ENCODE data around the gene SLC19A1. TPM values are rescaled to one million over a fixed set of nuclear protein-coding genes. Genes with fewer than 3 reads are reported as not detected.

SLC19A1 gene
- total RNA-seq, 2 donors from 2014 or later = 12.2 to 15.5 TPM

DNA sequence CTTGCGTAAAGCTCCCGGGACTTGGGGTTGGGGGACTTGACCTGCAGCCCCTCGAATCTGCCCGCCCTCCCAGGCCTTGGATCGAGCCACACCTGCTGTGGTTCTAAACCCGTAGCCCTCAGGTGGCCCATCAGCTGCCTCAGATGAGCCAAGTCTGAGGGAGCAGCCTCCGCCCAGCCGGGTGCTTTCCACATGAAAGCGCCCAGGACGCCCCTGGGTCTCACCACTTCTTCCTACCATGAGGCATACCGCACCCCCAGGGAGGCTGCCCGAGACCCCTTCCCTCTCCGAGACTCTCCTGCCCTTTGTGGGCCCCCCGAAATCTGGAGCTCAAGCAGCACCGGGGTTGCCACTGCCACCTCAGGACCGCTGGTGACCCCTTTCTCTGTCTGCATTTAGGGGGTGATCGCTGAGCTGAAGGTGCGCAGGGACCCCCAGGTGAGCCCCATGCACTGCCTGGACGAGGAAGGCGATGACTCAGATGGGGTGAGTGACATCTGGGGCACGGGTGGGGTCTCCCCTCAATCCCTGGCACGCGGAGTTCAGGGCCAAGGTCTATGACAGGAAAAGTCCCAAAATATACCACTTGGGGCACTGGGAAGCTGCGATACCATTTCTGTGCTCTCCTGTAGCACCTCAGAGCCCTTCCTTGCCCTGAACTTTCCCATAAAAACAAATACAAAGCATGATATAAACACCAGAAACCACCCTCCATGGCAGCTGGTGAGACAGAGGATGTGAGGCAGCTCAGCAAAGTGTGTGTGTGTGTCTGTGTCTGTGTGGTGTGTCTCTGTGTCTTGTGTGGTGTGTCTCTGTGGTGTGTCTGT is 68.5 kb downstream of the SLC19A1 start:
- TF ChIP-seq CTCF (IDR thresholded peaks at IDR 0.05) (no peak), POLR2A (IDR thresholded peaks at IDR 0.05) (no peak), POLR2AphosphoS5 (IDR thresholded peaks at IDR 0.05) (no peak)
- Histone ChIP-seq H3K9me3 (no peaks in the 10 kb centered on the region), H3K4me3 (no peak overlapping the region), H3K4me1 (replicated peaks) (no peaks in the 10 kb centered on the region), H3K27me3 (replicated peaks; ENCODE audit: insufficient read depth) (no peaks in the 10 kb centered on the region), H3K36me3 (no peaks in the 10 kb centered on the region), H3K27ac (no peak overlapping the region)
- no peak for DNase-seq (ENCODE audit: low spot score)
- WGBS = 93% methylated on average over 24 of the region's 24 CpGs
- intact Hi-C loops (cut with DNase I) = no loop called here

DNA sequence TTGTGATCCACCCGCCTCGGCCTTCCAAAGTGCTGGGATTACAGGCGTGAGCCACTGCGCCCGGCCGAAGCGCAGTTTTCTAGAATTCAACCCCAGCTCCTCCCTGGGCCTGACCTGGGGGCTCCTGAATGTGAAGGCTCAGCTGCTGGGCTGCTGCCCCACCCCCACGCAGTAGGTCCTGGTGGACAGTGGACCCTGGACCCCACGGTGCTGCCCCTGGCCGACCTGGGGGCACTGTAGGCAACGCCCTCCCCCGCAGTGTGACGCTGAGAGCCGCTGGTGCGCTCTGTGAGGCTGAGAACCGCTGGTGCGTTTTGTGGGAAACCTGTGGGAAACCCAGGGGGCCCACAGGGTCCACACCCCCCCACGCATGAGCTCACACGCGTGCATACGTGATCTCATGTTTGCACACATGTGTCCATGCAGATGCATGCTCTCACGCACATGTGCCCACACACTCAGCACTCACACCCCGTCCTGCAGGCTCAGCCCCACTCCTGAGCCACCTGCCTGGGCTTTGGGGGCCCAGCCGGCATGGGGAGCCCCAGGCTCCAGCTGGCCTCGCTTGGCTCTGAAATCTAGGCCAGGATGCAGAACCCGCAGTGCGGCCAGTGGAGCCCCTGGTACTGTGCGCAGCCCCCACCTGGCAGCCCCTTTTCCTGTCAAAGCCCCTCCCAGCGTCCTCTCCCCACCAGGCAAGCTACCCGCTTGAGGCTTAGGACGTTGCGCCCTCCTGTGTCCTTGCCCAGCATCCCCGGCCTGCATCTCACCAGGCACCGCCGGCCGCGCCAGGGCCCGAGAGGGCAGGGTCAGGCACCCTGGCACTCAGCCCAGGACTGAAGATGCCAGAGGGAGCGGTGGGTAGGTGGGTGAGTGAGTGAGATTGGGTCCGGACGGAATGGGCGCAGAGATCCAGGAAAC is 69.5 kb downstream of the SLC19A1 start:
- no peak for TF ChIP-seq POLR2AphosphoS5 (IDR thresholded peaks at IDR 0.05)
- TF ChIP-seq POLR2A (IDR thresholded peaks at IDR 0.05) = no peak
- no peak for TF ChIP-seq CTCF (IDR thresholded peaks at IDR 0.05)
- intact Hi-C loops (cut with DNase I) = no loop called here
- WGBS = 95% methylated on average over 37 of the region's 42 CpGs
- Histone ChIP-seq H3K27ac (peak overlapping the region in 1 of 2 donors; percentile 62), H3K4me1 (replicated peaks) (no peaks in the 10 kb centered on the region), H3K9me3 (no peaks in the 10 kb centered on the region), H3K27me3 (replicated peaks; ENCODE audit: insufficient read depth) (no peaks in the 10 kb centered on the region), H3K36me3 (no peaks in the 10 kb centered on the region), H3K4me3 (no peak overlapping the region)
- no peak for DNase-seq (ENCODE audit: low spot score)

GRCh38 chr21:45471525-45472221 is 70.6 kb downstream of the SLC19A1 start:
- Histone ChIP-seq H3K4me3 (no peak overlapping the region), H3K27ac (peak overlapping the region; percentile 62 to 68), H3K27me3 (replicated peaks; ENCODE audit: insufficient read depth) (no peaks in the 10 kb centered on the region), H3K36me3 (no peaks in the 10 kb centered on the region), H3K9me3 (no peaks in the 10 kb centered on the region), H3K4me1 (replicated peaks) (no peaks in the 10 kb centered on the region)
- DNase-seq (ENCODE audit: low spot score) = no peak
- WGBS = 47% methylated on average over 30 of the region's 30 CpGs
- TF ChIP-seq POLR2AphosphoS5 (IDR thresholded peaks at IDR 0.05) (no peak), CTCF (IDR thresholded peaks at IDR 0.05) (no peak), POLR2A (IDR thresholded peaks at IDR 0.05) (no peak)
- intact Hi-C loops (cut with DNase I) = no loop called here

- Histone ChIP-seq H3K4me3 (no peak overlapping the region), H3K4me1 (replicated peaks) (no peaks in the 10 kb centered on the region)
These were observed 71.3 kb downstream of the SLC19A1 start for GRCh38 chr21:45470773-45471524.

More at GRCh38 chr21:45470773-45471524, 71.3 kb downstream of the SLC19A1 start:
- Histone ChIP-seq H3K36me3 (no peaks in the 10 kb centered on the region), H3K27me3 (replicated peaks; ENCODE audit: insufficient read depth) (no peaks in the 10 kb centered on the region), H3K9me3 (no peaks in the 10 kb centered on the region), H3K27ac (peak overlapping the region; percentile 62 to 68)
- TF ChIP-seq POLR2AphosphoS5 (IDR thresholded peaks at IDR 0.05) = no peak
- no peak for TF ChIP-seq POLR2A (IDR thresholded peaks at IDR 0.05)
- intact Hi-C loops (cut with DNase I) = no loop called here
- WGBS = 39% methylated on average over 28 of the region's 28 CpGs
- no peak for DNase-seq (ENCODE audit: low spot score)

Measured in prostate gland (tissue), 2 donors.